Heart right ventricle (tissue), 16 donors: ENCODE results near the gene SPECC1. TPM values are rescaled to one million over a fixed set of nuclear protein-coding genes. Genes with fewer than 3 reads are reported as not detected.

Source experiments
- ATAC-seq, 8 donors: fragments of 200-7000 bp; cut with Tn5 transposase; one replicate each; pipeline ENCODE4 v1.9.1; 2020; ENCODE audit warnings: mild to moderate bottlenecking in 8 of 8, moderate library complexity in 8 of 8, moderate number of reproducible peaks in 1 of 8
- DNase-seq, 2 donors: peaks; one replicate each; pipeline ENCODE4 v3.0.0-alpha.2; 2020
- H3K27ac ChIP-seq, 10 donors: fragments of 200-600 bp; sonication (generic) in 2 of 10; one replicate each; pipeline versions ENCODE4 v1.5.0 to v1.8.0; 2020 to 2022; ENCODE audit warnings: mild to moderate bottlenecking in 3 of 10
- H3K27me3 ChIP-seq, 7 donors: fragments of 200-600 bp; one replicate each; pipeline ENCODE4 v1.8.0; 2021 to 2022; ENCODE audit warnings: mild to moderate bottlenecking in 2 of 7
- H3K36me3 ChIP-seq, 9 donors: fragments of 200-600 bp; sonication (generic) in 1 of 9; one replicate each; pipeline versions ENCODE4 v1.5.0 to v1.8.0; 2020 to 2022; ENCODE audit warnings: mild to moderate bottlenecking in 2 of 9
- H3K4me1 ChIP-seq, 9 donors: fragments of 200-600 bp; sonication (generic) in 1 of 9; one replicate each; pipeline versions ENCODE4 v1.5.0 to v1.8.0; 2020 to 2022; ENCODE audit warnings: mild to moderate bottlenecking in 4 of 9
- H3K4me3 ChIP-seq, 10 donors: fragments of 200-600 bp; sonication (generic) in 2 of 10; one replicate each; pipeline versions ENCODE4 v1.5.0 to v1.8.0; 2020 to 2022; ENCODE audit warnings: mild to moderate bottlenecking in 7 of 10, moderate library complexity in 2 of 10
- H3K9me3 ChIP-seq, 11 donors: fragments of 200-600 bp in 10 of 11; sonication (generic) in 2 of 11; one replicate each; pipeline versions ENCODE4 v1.5.0 to v1.8.0; 2013 to 2022; ENCODE audit warnings: mild to moderate bottlenecking in 2 of 11, control low read depth in 1 of 11, moderate library complexity in 1 of 11
- CTCF ChIP-seq, 9 donors: fragments of 200-600 bp; sonication (generic) in 2 of 9; IDR thresholded peaks; one replicate each; pipeline versions ENCODE4 v1.5.0 to v1.8.0; 2021 to 2022; ENCODE audit warnings: antibody characterized with exemption in 9 of 9, mild to moderate bottlenecking in 5 of 9, moderate library complexity in 1 of 9
- WGBS, 2 donors: extraction: QIAGEN DNeasy Blood & Tissue Kit; methylation state at CpG; one replicate each; pipeline ENCODE4 v1.1.7; 2013; ENCODE audit warnings: inconsistent platforms in 1 of 2; 5-methylcytosine and 5-hydroxymethylcytosine counted together
- intact Hi-C, 10 donors: fragments of 100-400 bp; cut with DNase I; formaldehyde crosslinking; loops; one replicate each; pipeline versions ENCODE4 v1.11.1 to v1.14.2; 2022
- polyA plus RNA-seq, 2 donors: library from polyadenylated mRNA; stranded (reverse); fragments of 200-250 nt; gene quantifications; one replicate each; pipeline ENCODE4 v1.2.3, GENCODE V29; 2013
- total RNA-seq, 10 donors: library from RNA; stranded (reverse); fragmentation: NEBNext Ultra II Directional in 3 of 10; extraction: Animal tissue kit (Norgen Biotek cat#: 25700) in 3 of 10; gene quantifications; one replicate each; pipeline versions ENCODE4 v1.2.1 to v1.2.4, GENCODE V29; 2021 to 2023
- donor health status: Arrhythmogenic right ventricular cardiomyopathy.
- donor health status: ischemic (EF 13 %, LVEDD 7.1; RV severe dilation, severe dysfunction).
- donor health status: healthy with polysubstance abuse.
- donor health status: DM: no; HTN: yes; CAD: no.
- donor health status: DM: no; HTN: no; CAD: no.
- donor health status: ischemic (EF 25% LVEDD 6.9; RV normal size, moderate dysfunction).
- donor health status: ischemic (EF 25% LVEDD 5.7; RV mildly dilated, moderate dysfunction).
- donor health status: healthy.
- donor health status: DM: yes; HTN: yes; CAD: no.
- donor health status: Ischemic cardiomyopathy.
- donor health status: ischemic (EF 35%, LVEDD 5.7; RV mildly dilated, moderate dysfunction).
- donor health status: nonischemic (EF 11% LVEDD 7.7; RV severe dilation, severe dysfunction).
- donor health status: DM: yes; HTN: yes; CAD: no.
- donor health status: PGD.
- donor health status: ischemic (EF 29% LVEDD 5.4; RV normal size, mild dysfunction).
- donor health status: nonischemic (EF 23%, LVEDD 6.1; RV moderate dilation, normal function).

The SPECC1 gene
- total and polyA plus RNA-seq, 12 donors: 2.9 to 15.2 (median 8.5) TPM

GRCh38 chr17:20116683-20117309 is 107.6 kb downstream of the SPECC1 start:
- intact Hi-C loops: loop anchor here in 8 of 10 donors (1.0 to 5.0 kb wide), 4 partner anchors 109 to 124 kb away; partner anchors contain the start of gene SPECC1 (in 5 of the 8)
- ATAC-seq (peak in 7 of 8 donors; percentile 55 to 85 (median 78)), DNase-seq (peak in 1 of 2 donors; percentile 55)
- peak; percentile 67 to 87 (median 75) for TF ChIP-seq CTCF (IDR thresholded peaks at IDR 0.05)
- 20 to 21% methylated on average over 8 of the region's 8 CpGs for WGBS, 2 donors
- no peaks in the 10 kb centered on the region for H3K9me3 ChIP-seq
- H3K4me3 ChIP-seq: no peak overlapping the region
- peaks cover 0 to 16% (median 5%) of the 10 kb centered on the region in 9 donors for H3K4me1 ChIP-seq
- no peak overlapping the region for H3K27ac ChIP-seq
- H3K27me3 ChIP-seq: no peaks in the 10 kb centered on the region
- peaks cover 0 to 16% (median 0%) of the 10 kb centered on the region in 9 donors for H3K36me3 ChIP-seq

- Histone ChIP-seq H3K36me3 (peaks cover 0 to 3% (median 0%) of the 10 kb centered on the region in 9 donors), H3K27me3 (peaks cover 0 to 4% (median 0%) of the 10 kb centered on the region in 7 donors), H3K27ac (no peak overlapping the region), H3K9me3 (no peaks in the 10 kb centered on the region), H3K4me1 (peaks cover 0 to 26% (median 10%) of the 10 kb centered on the region in 9 donors), H3K4me3 (no peak overlapping the region)
- 92 to 98% methylated on average over 1 of the region's 1 CpG for WGBS, 2 donors
- intact Hi-C loops: loop anchor here in 7 of 10 donors (5.0 kb wide), 2 partner anchors 111 to 126 kb away; partner anchors contain the start of gene SPECC1 (in 5 of the 7)
- DNase-seq: no peak
- no peak for TF ChIP-seq CTCF (IDR thresholded peaks at IDR 0.05)
- no peak for ATAC-seq
Observed at GRCh38 chr17:20118280-20118679, 109.1 kb downstream of the SPECC1 start.

GRCh38 chr17:20120836-20121235 is 111.7 kb downstream of the SPECC1 start:
- Histone ChIP-seq H3K4me3 (no peak overlapping the region), H3K27me3 (peaks cover 0 to 7% (median 0%) of the 10 kb centered on the region in 7 donors), H3K4me1 (peaks cover 0 to 26% (median 10%) of the 10 kb centered on the region in 9 donors), H3K27ac (no peak overlapping the region), H3K36me3 (peaks cover 0 to 7% (median 0%) of the 10 kb centered on the region in 9 donors), H3K9me3 (no peaks in the 10 kb centered on the region)
- ATAC-seq (peak in 3 of 8 donors; percentile 17 to 57 (median 34)), DNase-seq (no peak)
- WGBS, 2 donors: 48 to 51% methylated on average over 3 of the region's 3 CpGs
- no peak for TF ChIP-seq CTCF (IDR thresholded peaks at IDR 0.05)
- intact Hi-C loops: loop anchor here in 9 of 10 donors (2.0 to 10.0 kb wide), 5 partner anchors 104 to 196 kb away; no protein-coding TSS in a partner anchor

- Histone ChIP-seq H3K4me3 (no peak overlapping the region), H3K9me3 (no peaks in the 10 kb centered on the region), H3K36me3 (peaks cover 0 to 7% (median 0%) of the 10 kb centered on the region in 9 donors), H3K4me1 (peaks cover 0 to 24% (median 10%) of the 10 kb centered on the region in 9 donors), H3K27me3 (peaks cover 0 to 7% (median 0%) of the 10 kb centered on the region in 7 donors), H3K27ac (peak overlapping the region in 1 of 10 donors; percentile 18)
- peak; percentile 65 to 94 (median 88) for TF ChIP-seq CTCF (IDR thresholded peaks at IDR 0.05)
- DNase-seq: peak; percentile 47 to 61
- whole genome bisulfite sequencing, 2 donors: 51% methylated on average over 11 of the region's 11 CpGs
- peak in 7 of 8 donors; percentile 27 to 78 (median 68) for ATAC-seq
- intact Hi-C loops: loop anchor here in 9 of 10 donors (2.0 to 10.0 kb wide), 5 partner anchors 103 to 196 kb away; no protein-coding TSS in a partner anchor
Observed at GRCh38 chr17:20121359-20122253, 112.4 kb downstream of the SPECC1 start.
